OCI-LY3 (cell line): ENCODE data around the gene JADE1.

Experiments used
- EZH2phosphoT487 ChIP-seq: fragments of 200-600 bp; shearing (Covaris generic); IDR thresholded peaks from 2 replicates; pipeline ENCODE4 v1.6.1; 2018; ENCODE audit warnings: antibody characterized with exemption, mixed run types, low read depth
- TF ChIP-seq, protein P1 (sequence below): fragments of 200-600, 300-600 bp; sonication (generic); IDR thresholded peaks from 2 replicates; pipeline ENCODE4 v1.5.1; 2014; ENCODE audit warnings: antibody characterized with exemption, low read length, low read depth

DNA sequence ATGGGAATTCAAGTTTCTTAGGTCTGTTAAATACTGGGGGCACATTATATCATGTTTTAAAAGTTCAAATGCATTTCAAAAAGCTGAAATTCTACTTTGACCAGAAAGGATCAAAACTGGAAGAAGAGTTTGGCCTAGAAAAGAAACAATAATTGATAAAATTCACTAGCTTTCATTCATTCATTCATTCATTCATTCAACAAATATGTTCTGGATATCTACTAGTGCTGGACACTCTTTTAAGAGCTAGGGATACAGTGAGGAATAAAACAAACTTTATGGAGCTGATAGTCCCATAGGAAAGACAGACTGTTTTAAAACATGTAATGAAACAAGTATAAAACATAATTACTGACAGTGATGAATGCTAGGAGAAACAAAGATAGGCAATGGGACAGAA, 106.0 kb downstream of the JADE1 start:
- no peak for TF ChIP-seq EZH2phosphoT487
- TF ChIP-seq, protein P1, sequence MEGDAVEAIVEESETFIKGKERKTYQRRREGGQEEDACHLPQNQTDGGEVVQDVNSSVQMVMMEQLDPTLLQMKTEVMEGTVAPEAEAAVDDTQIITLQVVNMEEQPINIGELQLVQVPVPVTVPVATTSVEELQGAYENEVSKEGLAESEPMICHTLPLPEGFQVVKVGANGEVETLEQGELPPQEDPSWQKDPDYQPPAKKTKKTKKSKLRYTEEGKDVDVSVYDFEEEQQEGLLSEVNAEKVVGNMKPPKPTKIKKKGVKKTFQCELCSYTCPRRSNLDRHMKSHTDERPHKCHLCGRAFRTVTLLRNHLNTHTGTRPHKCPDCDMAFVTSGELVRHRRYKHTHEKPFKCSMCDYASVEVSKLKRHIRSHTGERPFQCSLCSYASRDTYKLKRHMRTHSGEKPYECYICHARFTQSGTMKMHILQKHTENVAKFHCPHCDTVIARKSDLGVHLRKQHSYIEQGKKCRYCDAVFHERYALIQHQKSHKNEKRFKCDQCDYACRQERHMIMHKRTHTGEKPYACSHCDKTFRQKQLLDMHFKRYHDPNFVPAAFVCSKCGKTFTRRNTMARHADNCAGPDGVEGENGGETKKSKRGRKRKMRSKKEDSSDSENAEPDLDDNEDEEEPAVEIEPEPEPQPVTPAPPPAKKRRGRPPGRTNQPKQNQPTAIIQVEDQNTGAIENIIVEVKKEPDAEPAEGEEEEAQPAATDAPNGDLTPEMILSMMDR = no peak
